Esophagus mucosa (tissue), 1 donor: ENCODE data around the gene SPATA9. TPM values are rescaled to one million over a fixed set of nuclear protein-coding genes. Genes with fewer than 3 reads are reported as not detected.
"Not testable (repeated sequence)": the region's sequence is repeated elsewhere in the genome, so short reads cannot be mapped to it uniquely, and the experiment has no call there.

Experiments used
- ATAC-seq: fragments of 200-7000 bp; cut with Tn5 transposase; one replicate; pipeline ENCODE4 v1.9.1; 2020
- total RNA-seq: library from RNA; stranded (reverse); gene quantifications from one replicate; pipeline ENCODE4 v1.2.4, GENCODE V29; 2023
- donor health status: DM: yes; HTN: yes; CAD: no.

The SPATA9 gene
- total RNA-seq, 1 donor from 2014 or later = not detected

GRCh38 chr5:95672641-95673040 lies 10.2 kb downstream of the SPATA9 start:
- no peak for ATAC-seq

GRCh38 chr5:95671826-95672225 lies 11.0 kb downstream of the SPATA9 start:
- ATAC-seq = no peak

- no peak for ATAC-seq
Measured at GRCh38 chr5:95670568-95670967, 12.2 kb downstream of the SPATA9 start.

GRCh38 chr5:95669985-95670384 lies 12.8 kb downstream of the SPATA9 start:
- no peak for ATAC-seq

GRCh38 chr5:95669540-95669939 lies 13.3 kb downstream of the SPATA9 start:
- no peak for ATAC-seq

- no peak for ATAC-seq
Measured at GRCh38 chr5:95668728-95669127, 14.1 kb downstream of the SPATA9 start.

- no peak for ATAC-seq
Measured at GRCh38 chr5:95668216-95668615, 14.6 kb downstream of the SPATA9 start.

- ATAC-seq = no peak
Measured at GRCh38 chr5:95667678-95668077, 15.1 kb downstream of the SPATA9 start.

- ATAC-seq = no peak
Measured at GRCh38 chr5:95667061-95667618, 15.7 kb downstream of the SPATA9 start.

GRCh38 chr5:95664204-95664786 lies 18.5 kb downstream of the SPATA9 start:
- ATAC-seq = peak; percentile 56

GRCh38 chr5:95662946-95663345 lies 19.8 kb downstream of the SPATA9 start:
- ATAC-seq = no peak

GRCh38 chr5:95660060-95660459 lies 22.7 kb downstream of the SPATA9 start:
- no peak for ATAC-seq

GRCh38 chr5:95655575-95655974 lies 27.2 kb downstream of the SPATA9 start:
- no peak for ATAC-seq

- no peak for ATAC-seq
Measured at GRCh38 chr5:95654196-95654595, 28.6 kb downstream of the SPATA9 start.

- ATAC-seq = no peak
Measured at GRCh38 chr5:95652849-95653248, 29.9 kb downstream of the SPATA9 start.

GRCh38 chr5:95649842-95650620 lies 32.8 kb downstream of the SPATA9 start:
- no peak for ATAC-seq

GRCh38 chr5:95649274-95649673 lies 33.5 kb downstream of the SPATA9 start:
- ATAC-seq = no peak

- ATAC-seq = no peak
Measured at GRCh38 chr5:95647886-95648860, 34.6 kb downstream of the SPATA9 start.

- peak; percentile 99 for ATAC-seq
Measured at GRCh38 chr5:95646569-95647431, 36.0 kb downstream of the SPATA9 start, which contains the start of gene RFESD. Gene RFESD (plus strand): TSS chr5:95646777. CDS start chr5:95652272, 5,495 bp downstream.

- ATAC-seq = not testable (repeated sequence)
Measured at GRCh38 chr5:95646226-95646568, 36.6 kb downstream of the SPATA9 start.

- ATAC-seq = no peak
Measured at GRCh38 chr5:95644351-95645042, 38.3 kb downstream of the SPATA9 start.
